HL-60 (cell line): Measurements from ENCODE around the gene TSSK2.

Source experiments
- DNase-seq, 2 experiments: peaks; one replicate each; pipeline ENCODE4 v3.0.0-alpha.2; 2010 to 2020; ENCODE audit warnings: low read depth in 1 of 2, low spot score in 1 of 2
- H3K27ac ChIP-seq: fragments of 250-450 bp; sonication (Bioruptor Pico); replicated peaks from 2 replicates; pipeline ENCODE4 v1.5.1; 2020; ENCODE audit warnings: mild to moderate bottlenecking, moderate library complexity
- H3K27me3 ChIP-seq: fragments of 250-450 bp; sonication (Bioruptor Pico); 2 replicates; pipeline ENCODE4 v1.5.1; 2021; ENCODE audit warnings: mild to moderate bottlenecking, moderate library complexity; ENCODE audit not compliant: insufficient read depth, poor library complexity, severe bottlenecking
- H3K4me3 ChIP-seq: replicated peaks from 2 replicates; pipeline ENCODE4 v1.5.1; 2011; ENCODE audit warnings: mild to moderate bottlenecking, control low read depth, low read length; ENCODE audit not compliant: insufficient read depth
- GABPA ChIP-seq: IDR thresholded peaks from 2 replicates; pipeline ENCODE4 v1.6.1; 2012; ENCODE audit warnings: low read depth
- POLR2AphosphoS5 ChIP-seq: IDR thresholded peaks from 2 replicates; pipeline ENCODE4 v1.6.1; 2012; ENCODE audit warnings: low read depth
- REST ChIP-seq: IDR thresholded peaks from 2 replicates; pipeline ENCODE4 v1.6.1; 2012; ENCODE audit warnings: low read depth; ENCODE audit not compliant: insufficient replicate concordance
- SPI1 ChIP-seq: IDR thresholded peaks from 2 replicates; pipeline ENCODE4 v1.6.1; 2012; ENCODE audit warnings: low read depth, mild to moderate bottlenecking, borderline replicate concordance
- TF ChIP-seq, protein P1 (sequence below): IDR thresholded peaks from one replicate; pipeline ENCODE4 v1.5.1; 2011; ENCODE audit warnings: low read length, control low read depth, inconsistent platforms; ENCODE audit not compliant: insufficient read depth

The TSSK2 gene

DNA sequence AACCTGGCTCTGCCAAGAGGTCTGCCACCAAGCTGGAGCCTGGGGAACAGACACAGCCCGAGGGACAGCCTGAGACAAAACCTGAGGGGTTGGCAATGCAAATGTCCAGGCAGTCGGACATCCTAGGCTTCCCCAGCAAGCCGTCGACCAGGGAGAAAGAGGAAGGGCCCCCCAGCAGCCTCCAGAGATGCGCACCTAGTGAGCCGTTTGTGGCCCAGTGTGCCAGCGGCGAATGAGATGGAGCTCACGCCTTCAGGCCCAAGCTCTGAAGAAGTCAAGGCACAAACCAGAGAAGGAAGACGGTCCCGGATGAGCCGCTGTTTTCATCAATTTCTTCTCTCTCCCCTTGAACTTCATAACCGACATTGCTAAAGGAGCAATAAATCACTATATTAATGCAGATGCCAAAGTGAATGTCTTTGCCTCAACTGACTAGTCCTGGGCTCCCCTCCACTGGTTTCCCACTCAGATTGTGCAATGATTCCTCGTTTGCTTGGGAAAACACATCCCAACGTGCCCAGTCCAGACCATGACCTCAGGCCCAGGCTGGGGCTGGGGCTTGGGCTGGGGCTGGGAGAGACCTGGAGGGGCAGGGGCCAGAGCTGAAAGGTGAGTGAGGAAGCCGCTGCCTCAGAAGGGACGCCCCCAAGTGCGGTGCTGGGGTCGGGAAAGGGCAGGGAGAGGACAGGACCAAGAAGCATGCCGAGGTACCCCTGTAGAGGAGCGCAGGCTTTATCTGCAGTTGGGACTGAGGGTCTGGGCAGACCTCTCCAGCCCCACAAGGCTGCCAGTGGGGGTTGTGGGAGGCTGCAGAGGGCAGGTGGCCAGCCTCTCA lies 5.4 kb upstream of the TSSK2 start:
- H3K4me3 ChIP-seq, result no peak overlapping the region
- DNase-seq, result no peak
- no peak overlapping the region for H3K27ac ChIP-seq
- no peaks in the 10 kb centered on the region for H3K27me3 ChIP-seq
- TF ChIP-seq REST (no peak), SPI1 (no peak), GABPA (no peak), POLR2AphosphoS5 (no peak)
- TF ChIP-seq, protein P1, sequence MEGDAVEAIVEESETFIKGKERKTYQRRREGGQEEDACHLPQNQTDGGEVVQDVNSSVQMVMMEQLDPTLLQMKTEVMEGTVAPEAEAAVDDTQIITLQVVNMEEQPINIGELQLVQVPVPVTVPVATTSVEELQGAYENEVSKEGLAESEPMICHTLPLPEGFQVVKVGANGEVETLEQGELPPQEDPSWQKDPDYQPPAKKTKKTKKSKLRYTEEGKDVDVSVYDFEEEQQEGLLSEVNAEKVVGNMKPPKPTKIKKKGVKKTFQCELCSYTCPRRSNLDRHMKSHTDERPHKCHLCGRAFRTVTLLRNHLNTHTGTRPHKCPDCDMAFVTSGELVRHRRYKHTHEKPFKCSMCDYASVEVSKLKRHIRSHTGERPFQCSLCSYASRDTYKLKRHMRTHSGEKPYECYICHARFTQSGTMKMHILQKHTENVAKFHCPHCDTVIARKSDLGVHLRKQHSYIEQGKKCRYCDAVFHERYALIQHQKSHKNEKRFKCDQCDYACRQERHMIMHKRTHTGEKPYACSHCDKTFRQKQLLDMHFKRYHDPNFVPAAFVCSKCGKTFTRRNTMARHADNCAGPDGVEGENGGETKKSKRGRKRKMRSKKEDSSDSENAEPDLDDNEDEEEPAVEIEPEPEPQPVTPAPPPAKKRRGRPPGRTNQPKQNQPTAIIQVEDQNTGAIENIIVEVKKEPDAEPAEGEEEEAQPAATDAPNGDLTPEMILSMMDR, result no peak

- TF ChIP-seq GABPA (no peak), POLR2AphosphoS5 (no peak), REST (no peak), SPI1 (no peak)
- TF ChIP-seq, protein P1, result no peak
- Histone ChIP-seq H3K27ac (no peak overlapping the region), H3K4me3 (no peak overlapping the region), H3K27me3 (no peaks in the 10 kb centered on the region)
- DNase-seq, result no peak
Measured at GRCh38 chr22:19126309-19127273, 4.5 kb upstream of the TSSK2 start.

- Histone ChIP-seq H3K27me3 (no peaks in the 10 kb centered on the region), H3K4me3 (no peak overlapping the region), H3K27ac (no peak overlapping the region)
- TF ChIP-seq, protein P1, result no peak
- TF ChIP-seq POLR2AphosphoS5 (no peak), REST (no peak), SPI1 (no peak), GABPA (no peak)
- DNase-seq, result no peak
Measured at GRCh38 chr22:19127329-19128008, 3.6 kb upstream of the TSSK2 start.
